ENCODE measurements around the gene SULT1A3. TPM values are rescaled to one million over a fixed set of nuclear protein-coding genes. Genes with fewer than 3 reads are reported as not detected.
A peak's percentile ranks its signal among the peaks of the same experiment; 100 is the strongest.
"Not testable (repeated sequence)": the region's sequence is repeated elsewhere in the genome, so short reads cannot be mapped to it uniquely, and the experiment has no call there.

Gene SULT1A3
- total RNA-seq (2022), result 8.3 and 9.1 TPM in 2 replicates
- Bru-seq, nascent RNA, result percentile 22 among the genes with signal in this experiment
- percentile 26 among the genes with signal in this experiment for BruChase-seq, experiment 1, labeled RNA remaining after a 2-hour chase
- percentile 29 among the genes with signal in this experiment for BruChase-seq, experiment 2, labeled RNA remaining after a 6-hour chase
- long read RNA-seq, partial matches to known transcripts, result 3 of 9 reads
- long read RNA-seq, other reads (novel, unspliced or antisense), result 3 of 9 reads

DNA sequence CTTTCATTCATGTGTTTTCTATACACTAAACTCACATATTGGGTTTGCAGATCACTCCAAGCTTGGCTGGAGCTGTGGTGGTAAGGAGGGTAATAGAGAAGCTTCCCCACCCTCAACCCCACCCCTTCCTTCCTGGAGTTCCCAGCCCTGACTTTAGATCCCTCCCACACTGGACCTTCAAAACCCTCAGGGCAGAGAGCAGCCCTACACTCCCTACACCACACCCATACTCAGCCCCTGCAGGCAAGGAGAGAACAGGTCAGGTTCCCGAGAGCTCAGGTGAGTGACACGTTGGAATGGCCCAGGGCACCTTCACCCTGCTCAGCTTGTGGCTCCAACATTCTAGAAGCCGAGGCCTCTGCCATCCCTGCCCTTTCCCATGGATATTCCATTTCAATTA is at the start of gene SULT1A3:
Gene SULT1A3, plus strand, starts transcription at position 207 of the 400 bp plus-strand sequence. CDS start 1,474 bp downstream, outside the sequence.
- H3K27ac Mint-ChIP-seq (ENCODE audit: unreplicated experiment); H3K4me1 ChIP-seq; H3K27me3 Mint-ChIP-seq (ENCODE audit: insufficient read depth, unreplicated experiment); H3K4me3 ChIP-seq (ENCODE audit: low read depth, low read length); H3K9me3 Mint-ChIP-seq (ENCODE audit: unreplicated experiment); CTCF ChIA-PET; BruUV-seq (replicated peaks); intact Hi-C loops (cut with micrococcal nuclease; ENCODE audit: unreplicated experiment); H3K9me3 ChIP-seq; DNase-seq; H3K27me3 ChIP-seq (replicated peaks; ENCODE audit: control insufficient read depth, insufficient read depth, low read length); POLR2A ChIA-PET; H3K36me3 ChIP-seq (ENCODE audit: control insufficient read depth, insufficient read depth, low read length); H3K4me1 Mint-ChIP-seq (ENCODE audit: low read depth, unreplicated experiment); H3K36me3 Mint-ChIP-seq (ENCODE audit: insufficient read depth, unreplicated experiment); H3K4me3 Mint-ChIP-seq (ENCODE audit: unreplicated experiment): not testable (repeated sequence)

DNA sequence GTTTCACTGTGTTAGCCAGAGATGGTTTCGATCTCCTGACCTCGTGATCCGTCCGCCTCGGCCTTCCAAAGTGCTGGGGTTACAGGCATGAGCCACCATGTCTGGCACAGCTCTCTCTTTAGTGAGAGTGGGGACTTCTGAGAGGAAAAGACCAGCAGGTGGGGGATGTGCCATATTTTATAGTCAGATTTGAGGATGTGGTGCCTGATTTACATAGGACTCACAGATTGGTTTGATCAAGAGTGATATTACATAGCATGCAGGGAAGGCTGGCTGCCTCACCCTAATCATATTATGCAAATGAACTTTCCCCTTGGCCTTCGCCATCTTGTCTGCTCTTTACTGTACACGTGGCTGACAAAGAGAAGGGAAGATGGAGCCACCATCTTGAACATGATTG is 48.0 kb upstream of the SULT1A3 start:
- intact Hi-C loops (cut with micrococcal nuclease; ENCODE audit: unreplicated experiment), result no loop called here
- no peak overlapping the region for H3K27ac Mint-ChIP-seq (ENCODE audit: unreplicated experiment)
- no peaks in the 10 kb centered on the region for H3K36me3 ChIP-seq (ENCODE audit: control insufficient read depth, insufficient read depth, low read length)
- no peak for DNase-seq
- H3K4me1 Mint-ChIP-seq (ENCODE audit: low read depth, unreplicated experiment), result no peaks in the 10 kb centered on the region
- no peaks in the 10 kb centered on the region for H3K4me1 ChIP-seq
- no peak overlapping the region for H3K4me3 ChIP-seq (ENCODE audit: low read depth, low read length)
- peaks cover 7% of the 10 kb centered on the region for H3K9me3 ChIP-seq
- BruUV-seq (replicated peaks), result no TSS peak
- H3K27me3 Mint-ChIP-seq (ENCODE audit: insufficient read depth, unreplicated experiment), result no peaks in the 10 kb centered on the region
- no peak overlapping the region for H3K4me3 Mint-ChIP-seq (ENCODE audit: unreplicated experiment)
- ChIA-PET POLR2A (no interaction called here), CTCF (no interaction called here)
- H3K27me3 ChIP-seq (replicated peaks; ENCODE audit: control insufficient read depth, insufficient read depth, low read length), result no peaks in the 10 kb centered on the region
- H3K9me3 Mint-ChIP-seq (ENCODE audit: unreplicated experiment), result no peaks in the 10 kb centered on the region
- TF ChIP-seq, protein P1, sequence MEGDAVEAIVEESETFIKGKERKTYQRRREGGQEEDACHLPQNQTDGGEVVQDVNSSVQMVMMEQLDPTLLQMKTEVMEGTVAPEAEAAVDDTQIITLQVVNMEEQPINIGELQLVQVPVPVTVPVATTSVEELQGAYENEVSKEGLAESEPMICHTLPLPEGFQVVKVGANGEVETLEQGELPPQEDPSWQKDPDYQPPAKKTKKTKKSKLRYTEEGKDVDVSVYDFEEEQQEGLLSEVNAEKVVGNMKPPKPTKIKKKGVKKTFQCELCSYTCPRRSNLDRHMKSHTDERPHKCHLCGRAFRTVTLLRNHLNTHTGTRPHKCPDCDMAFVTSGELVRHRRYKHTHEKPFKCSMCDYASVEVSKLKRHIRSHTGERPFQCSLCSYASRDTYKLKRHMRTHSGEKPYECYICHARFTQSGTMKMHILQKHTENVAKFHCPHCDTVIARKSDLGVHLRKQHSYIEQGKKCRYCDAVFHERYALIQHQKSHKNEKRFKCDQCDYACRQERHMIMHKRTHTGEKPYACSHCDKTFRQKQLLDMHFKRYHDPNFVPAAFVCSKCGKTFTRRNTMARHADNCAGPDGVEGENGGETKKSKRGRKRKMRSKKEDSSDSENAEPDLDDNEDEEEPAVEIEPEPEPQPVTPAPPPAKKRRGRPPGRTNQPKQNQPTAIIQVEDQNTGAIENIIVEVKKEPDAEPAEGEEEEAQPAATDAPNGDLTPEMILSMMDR (IDR thresholded peaks at IDR 0.05; ENCODE audit: insufficient read depth in 1 of 2, low read depth in 1 of 2, low read length in 1 of 2, severe bottlenecking in 1 of 2, unreplicated experiment in 1 of 2), result no peak
- H3K36me3 Mint-ChIP-seq (ENCODE audit: insufficient read depth, unreplicated experiment), result no peaks in the 10 kb centered on the region

GRCh38 chr16:30152517-30152916 is 46.5 kb upstream of the SULT1A3 start:
- H3K9me3 Mint-ChIP-seq (ENCODE audit: unreplicated experiment), result no peaks in the 10 kb centered on the region
- BruUV-seq (replicated peaks), result no TSS peak
- ChIA-PET CTCF (no interaction called here), POLR2A (no interaction called here)
- H3K4me1 Mint-ChIP-seq (ENCODE audit: low read depth, unreplicated experiment), result no peaks in the 10 kb centered on the region
- H3K4me3 Mint-ChIP-seq (ENCODE audit: unreplicated experiment), result no peak overlapping the region
- H3K4me1 ChIP-seq, result no peaks in the 10 kb centered on the region
- H3K27me3 ChIP-seq (replicated peaks; ENCODE audit: control insufficient read depth, insufficient read depth, low read length), result no peaks in the 10 kb centered on the region
- no peaks in the 10 kb centered on the region for H3K36me3 ChIP-seq (ENCODE audit: control insufficient read depth, insufficient read depth, low read length)
- TF ChIP-seq, protein P1 (IDR thresholded peaks at IDR 0.05; ENCODE audit: insufficient read depth in 1 of 2, low read depth in 1 of 2, low read length in 1 of 2, severe bottlenecking in 1 of 2, unreplicated experiment in 1 of 2), result no peak
- no peak overlapping the region for H3K4me3 ChIP-seq (ENCODE audit: low read depth, low read length)
- intact Hi-C loops (cut with micrococcal nuclease; ENCODE audit: unreplicated experiment), result no loop called here
- DNase-seq, result no peak
- no peaks in the 10 kb centered on the region for H3K27me3 Mint-ChIP-seq (ENCODE audit: insufficient read depth, unreplicated experiment)
- no peaks in the 10 kb centered on the region for H3K36me3 Mint-ChIP-seq (ENCODE audit: insufficient read depth, unreplicated experiment)
- no peak overlapping the region for H3K27ac Mint-ChIP-seq (ENCODE audit: unreplicated experiment)
- peaks cover 7% of the 10 kb centered on the region for H3K9me3 ChIP-seq

DNA sequence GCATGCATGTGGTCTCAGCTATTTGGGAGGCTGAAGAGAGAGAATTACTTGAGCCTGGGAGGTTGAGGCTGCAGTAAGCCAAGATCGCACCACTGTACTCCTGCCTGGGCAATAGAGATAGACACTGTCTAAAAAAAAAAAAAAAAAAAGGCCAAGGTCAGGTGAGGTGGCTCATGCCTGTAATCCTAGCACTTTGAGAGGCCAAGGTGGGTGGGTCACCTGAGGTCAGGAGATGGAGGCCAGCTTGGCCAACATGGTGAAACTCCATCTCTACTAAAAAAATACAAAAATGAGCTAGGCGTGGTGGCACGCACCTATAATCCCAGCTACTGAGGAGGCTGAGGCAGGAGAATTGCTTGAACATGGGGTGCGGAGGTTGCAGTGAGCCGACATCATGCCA is 43.9 kb upstream of the SULT1A3 start:
- no peak overlapping the region for H3K27ac Mint-ChIP-seq (ENCODE audit: unreplicated experiment)
- TF ChIP-seq, protein P1 (IDR thresholded peaks at IDR 0.05; ENCODE audit: insufficient read depth in 1 of 2, low read depth in 1 of 2, low read length in 1 of 2, severe bottlenecking in 1 of 2, unreplicated experiment in 1 of 2), result no peak
- DNase-seq, result no peak
- H3K9me3 Mint-ChIP-seq (ENCODE audit: unreplicated experiment), result no peaks in the 10 kb centered on the region
- no peak overlapping the region for H3K4me3 Mint-ChIP-seq (ENCODE audit: unreplicated experiment)
- Histone ChIP-seq H3K9me3 (no peaks in the 10 kb centered on the region), H3K4me3 (ENCODE audit: low read depth, low read length) (no peak overlapping the region), H3K36me3 (ENCODE audit: control insufficient read depth, insufficient read depth, low read length) (no peaks in the 10 kb centered on the region), H3K27me3 (replicated peaks; ENCODE audit: control insufficient read depth, insufficient read depth, low read length) (no peaks in the 10 kb centered on the region), H3K4me1 (no peaks in the 10 kb centered on the region)
- no peaks in the 10 kb centered on the region for H3K36me3 Mint-ChIP-seq (ENCODE audit: insufficient read depth, unreplicated experiment)
- H3K4me1 Mint-ChIP-seq (ENCODE audit: low read depth, unreplicated experiment), result no peaks in the 10 kb centered on the region
- CTCF ChIA-PET, result no interaction called here
- no peaks in the 10 kb centered on the region for H3K27me3 Mint-ChIP-seq (ENCODE audit: insufficient read depth, unreplicated experiment)
- POLR2A ChIA-PET, result no interaction called here
- BruUV-seq (replicated peaks), result no TSS peak
- intact Hi-C loops (cut with micrococcal nuclease; ENCODE audit: unreplicated experiment), result no loop called here
